HG02642 (cell line): ENCODE data around the gene STC2.
"Not testable (repeated sequence)": the region's sequence is repeated elsewhere in the genome, so short reads cannot be mapped to it uniquely, and the experiment has no call there.

Experiments used
- ATAC-seq: cut with Tn5 transposase; IDR thresholded peaks from one replicate; pipeline ENCODE4 v1.9.1; 2021; ENCODE audit warnings: mild to moderate bottlenecking; ENCODE audit not compliant: unreplicated experiment, poor library complexity

Gene STC2

GRCh38 chr5:173327948-173328843, at the start of gene STC2:
Gene STC2, minus strand, starts transcription at chr5:173328414. Its CDS starts 221 bp downstream, at chr5:173328193.
- peak; percentile 64 for ATAC-seq

- ATAC-seq, result no peak
These were observed 43.2 kb upstream of the STC2 start for GRCh38 chr5:173371400-173371799.

GRCh38 chr5:173363406-173363805, 35.2 kb upstream of the STC2 start:
- ATAC-seq, result not testable (repeated sequence)

GRCh38 chr5:173355561-173355960, 27.3 kb upstream of the STC2 start:
- no peak for ATAC-seq

GRCh38 chr5:173354645-173355044, 26.4 kb upstream of the STC2 start:
- no peak for ATAC-seq

- ATAC-seq, result no peak
These were observed 24.4 kb upstream of the STC2 start for GRCh38 chr5:173352366-173353349.

- no peak for ATAC-seq
These were observed 14.9 kb upstream of the STC2 start for GRCh38 chr5:173342813-173343755.

GRCh38 chr5:173341961-173342430, 13.8 kb upstream of the STC2 start:
- no peak for ATAC-seq

- no peak for ATAC-seq
These were observed 12.8 kb upstream of the STC2 start for GRCh38 chr5:173340984-173341383.

GRCh38 chr5:173340451-173340850, 12.2 kb upstream of the STC2 start:
- no peak for ATAC-seq

GRCh38 chr5:173339286-173339685, 11.1 kb upstream of the STC2 start:
- no peak for ATAC-seq

- no peak for ATAC-seq
These were observed 10.3 kb upstream of the STC2 start for GRCh38 chr5:173338380-173339015.

GRCh38 chr5:173334808-173335207, 6.6 kb upstream of the STC2 start:
- no peak for ATAC-seq

GRCh38 chr5:173333925-173334661, 5.9 kb upstream of the STC2 start:
- ATAC-seq, result no peak

- peak; percentile 62 for ATAC-seq
These were observed 3.8 kb upstream of the STC2 start for GRCh38 chr5:173331956-173332479.

GRCh38 chr5:173331287-173331686, 3.1 kb upstream of the STC2 start:
- no peak for ATAC-seq

- no peak for ATAC-seq
These were observed 2.4 kb upstream of the STC2 start for GRCh38 chr5:173330338-173331206.
